Cardiac fibroblast (primary cell): ENCODE results near the gene DCPS.
A peak's percentile ranks its signal among the peaks of the same experiment; 100 is the strongest.
"Not testable (repeated sequence)": the region's sequence is repeated elsewhere in the genome, so short reads cannot be mapped to it uniquely, and the experiment has no call there.

Experiments used
- DNase-seq, 2 donors: peaks; one replicate each; pipeline versions ENCODE4 v3.0.0 to v3.0.0-alpha.2; 2010; ENCODE audit warnings: low read depth in 2 of 2
- H3K4me3 ChIP-seq, 2 donors: replicated peaks in 1 of 2; 1 replicate in 1 of 2; 2 replicates in 1 of 2; pipeline ENCODE4 v1.5.1; 2011; ENCODE audit warnings: low read depth in 2 of 2, low read length in 2 of 2, mild to moderate bottlenecking in 2 of 2, moderate library complexity in 1 of 2
- CTCF ChIP-seq: IDR thresholded peaks from one replicate; pipeline ENCODE4 v1.5.1; 2011; ENCODE audit warnings: low read depth, mild to moderate bottlenecking, low read length, inconsistent platforms

Gene DCPS

GRCh38 chr11:126345759-126346585, 42.1 kb downstream of the DCPS start:
- no peak overlapping the region for H3K4me3 ChIP-seq
- peak; percentile 66 to 89 for DNase-seq
- no peak for TF ChIP-seq CTCF

- no peak for TF ChIP-seq CTCF
- no peak overlapping the region for H3K4me3 ChIP-seq
Measured at GRCh38 chr11:126346586-126346940, 42.7 kb downstream of the DCPS start.

GRCh38 chr11:126346946-126347345, 43.1 kb downstream of the DCPS start:
- DNase-seq: peak in 1 of 2 donors; percentile 48
- not testable (repeated sequence) for H3K4me3 ChIP-seq

More at GRCh38 chr11:126346586-126346940, 42.7 kb downstream of the DCPS start:
- DNase-seq: no peak

GRCh38 chr11:126347751-126348668, 44.1 kb downstream of the DCPS start:
- no peak overlapping the region for H3K4me3 ChIP-seq
- TF ChIP-seq CTCF: no peak
- peak in 1 of 2 donors; percentile 59 for DNase-seq

- no peak overlapping the region for H3K4me3 ChIP-seq
- DNase-seq: peak; percentile 70 to 75
- no peak for TF ChIP-seq CTCF
Measured at GRCh38 chr11:126348806-126349582, 45.1 kb downstream of the DCPS start.

- peak in 1 of 2 donors; percentile 59 for DNase-seq
- no peak for TF ChIP-seq CTCF
- H3K4me3 ChIP-seq: no peak overlapping the region
Measured at GRCh38 chr11:126350836-126351235, 47.0 kb downstream of the DCPS start.
